ENCODE measurements around the gene GABRB2. TPM values are rescaled to one million over a fixed set of nuclear protein-coding genes. Genes with fewer than 3 reads are reported as not detected.

GABRB2 gene
- total RNA-seq, 2 donors from 2014 or later = not detected

- no peaks in the 10 kb centered on the region for H3K36me3 Mint-ChIP-seq (ENCODE audit: low read depth)
- no peaks in the 10 kb centered on the region for H3K27me3 Mint-ChIP-seq
- H3K4me3 Mint-ChIP-seq = no peak overlapping the region
- H3K27ac Mint-ChIP-seq = no peak overlapping the region
- no peaks in the 10 kb centered on the region for H3K9me3 ChIP-seq (ENCODE audit: control insufficient read depth, low read length, poor library complexity, severe bottlenecking)
- no peaks in the 10 kb centered on the region for H3K4me1 Mint-ChIP-seq
- ATAC-seq (no peak), DNase-seq (no peak)
Observed at GRCh38 chr5:161399996-161400562, 146.4 kb downstream of the GABRB2 start.

- H3K4me1 Mint-ChIP-seq = no peaks in the 10 kb centered on the region
- DNase-seq = no peak
- H3K27me3 Mint-ChIP-seq = no peaks in the 10 kb centered on the region
- no peak overlapping the region for H3K27ac Mint-ChIP-seq
- H3K4me3 Mint-ChIP-seq = no peak overlapping the region
- no peaks in the 10 kb centered on the region for H3K36me3 Mint-ChIP-seq (ENCODE audit: low read depth)
- no peak for ATAC-seq
- H3K9me3 ChIP-seq (ENCODE audit: control insufficient read depth, low read length, poor library complexity, severe bottlenecking) = no peaks in the 10 kb centered on the region
Observed at GRCh38 chr5:161397448-161397847, 149.1 kb downstream of the GABRB2 start.

- ATAC-seq (no peak), DNase-seq (no peak)
- Mint-ChIP-seq H3K4me1 (no peaks in the 10 kb centered on the region), H3K27ac (no peak overlapping the region), H3K27me3 (no peaks in the 10 kb centered on the region), H3K36me3 (ENCODE audit: low read depth) (no peaks in the 10 kb centered on the region), H3K4me3 (no peak overlapping the region)
- no peaks in the 10 kb centered on the region for H3K9me3 ChIP-seq (ENCODE audit: control insufficient read depth, low read length, poor library complexity, severe bottlenecking)
Observed at GRCh38 chr5:161396171-161396570, 150.4 kb downstream of the GABRB2 start.

- no peak overlapping the region for H3K4me3 Mint-ChIP-seq
- no peak overlapping the region for H3K27ac Mint-ChIP-seq
- DNase-seq (no peak), ATAC-seq (no peak)
- no peaks in the 10 kb centered on the region for H3K27me3 Mint-ChIP-seq
- no peaks in the 10 kb centered on the region for H3K4me1 Mint-ChIP-seq
- H3K36me3 Mint-ChIP-seq (ENCODE audit: low read depth) = no peaks in the 10 kb centered on the region
- no peaks in the 10 kb centered on the region for H3K9me3 ChIP-seq (ENCODE audit: control insufficient read depth, low read length, poor library complexity, severe bottlenecking)
Observed at GRCh38 chr5:161391724-161392123, 154.8 kb downstream of the GABRB2 start.

GRCh38 chr5:161391016-161391415, 155.5 kb downstream of the GABRB2 start:
- Mint-ChIP-seq H3K4me3 (no peak overlapping the region), H3K36me3 (ENCODE audit: low read depth) (no peaks in the 10 kb centered on the region), H3K27ac (no peak overlapping the region), H3K27me3 (no peaks in the 10 kb centered on the region), H3K4me1 (no peaks in the 10 kb centered on the region)
- H3K9me3 ChIP-seq (ENCODE audit: control insufficient read depth, low read length, poor library complexity, severe bottlenecking) = no peaks in the 10 kb centered on the region
- ATAC-seq (no peak), DNase-seq (no peak)

DNA sequence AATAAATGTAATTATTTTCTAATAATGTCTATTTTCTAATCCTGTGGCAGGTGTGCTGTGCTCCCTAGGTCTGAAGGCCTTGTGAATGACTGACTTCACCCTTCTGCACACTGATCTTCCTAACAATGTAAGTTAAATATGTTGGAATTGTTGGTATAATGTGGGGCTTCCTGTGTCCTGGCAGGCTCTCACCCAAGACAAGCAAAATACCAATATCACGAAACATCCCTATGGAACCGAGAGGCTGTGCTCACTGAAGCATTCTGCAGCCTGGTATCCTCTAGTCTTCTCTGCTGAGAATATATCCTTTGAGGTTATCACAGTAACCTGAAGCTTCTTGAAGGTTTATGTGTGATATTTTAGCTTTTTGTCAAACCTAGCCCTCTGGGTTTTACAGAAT, 159.4 kb downstream of the GABRB2 start:
- no peaks in the 10 kb centered on the region for H3K4me1 Mint-ChIP-seq
- H3K9me3 ChIP-seq (ENCODE audit: control insufficient read depth, low read length, poor library complexity, severe bottlenecking) = no peaks in the 10 kb centered on the region
- DNase-seq = no peak
- no peaks in the 10 kb centered on the region for H3K36me3 Mint-ChIP-seq (ENCODE audit: low read depth)
- ATAC-seq = no peak
- no peak overlapping the region for H3K4me3 Mint-ChIP-seq
- H3K27ac Mint-ChIP-seq = no peak overlapping the region
- no peaks in the 10 kb centered on the region for H3K27me3 Mint-ChIP-seq

DNA sequence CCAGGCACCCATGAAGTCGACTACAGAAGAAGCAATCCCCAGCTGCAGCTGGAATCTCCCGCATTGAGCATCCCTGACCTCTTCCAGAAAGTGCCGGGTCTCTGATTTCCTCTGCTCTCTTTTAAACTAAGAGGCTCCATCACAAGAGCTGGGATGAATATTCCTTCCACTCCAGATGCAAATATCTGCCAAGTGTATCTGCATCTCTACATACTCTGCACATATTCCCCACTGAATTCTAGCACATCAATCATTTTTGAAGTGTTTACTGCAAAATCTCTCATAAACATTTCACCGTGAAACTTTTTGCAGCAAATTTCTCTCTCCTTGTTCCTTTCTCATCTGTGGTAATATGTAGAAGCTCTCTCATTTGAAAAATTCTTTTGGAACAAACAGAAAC, 161.5 kb downstream of the GABRB2 start:
- H3K27me3 Mint-ChIP-seq = no peaks in the 10 kb centered on the region
- no peaks in the 10 kb centered on the region for H3K9me3 ChIP-seq (ENCODE audit: control insufficient read depth, low read length, poor library complexity, severe bottlenecking)
- DNase-seq (no peak), ATAC-seq (no peak)
- H3K36me3 Mint-ChIP-seq (ENCODE audit: low read depth) = no peaks in the 10 kb centered on the region
- H3K4me3 Mint-ChIP-seq = no peak overlapping the region
- no peaks in the 10 kb centered on the region for H3K4me1 Mint-ChIP-seq
- H3K27ac Mint-ChIP-seq = no peak overlapping the region

GRCh38 chr5:161382685-161383084, 163.8 kb downstream of the GABRB2 start:
- H3K4me3 Mint-ChIP-seq = no peak overlapping the region
- no peaks in the 10 kb centered on the region for H3K36me3 Mint-ChIP-seq (ENCODE audit: low read depth)
- H3K27me3 Mint-ChIP-seq = no peaks in the 10 kb centered on the region
- ATAC-seq = no peak
- no peaks in the 10 kb centered on the region for H3K9me3 ChIP-seq (ENCODE audit: control insufficient read depth, low read length, poor library complexity, severe bottlenecking)
- DNase-seq = no peak
- no peaks in the 10 kb centered on the region for H3K4me1 Mint-ChIP-seq
- H3K27ac Mint-ChIP-seq = no peak overlapping the region

- ATAC-seq = no peak
- no peaks in the 10 kb centered on the region for H3K36me3 Mint-ChIP-seq (ENCODE audit: low read depth)
- H3K9me3 ChIP-seq (ENCODE audit: control insufficient read depth, low read length, poor library complexity, severe bottlenecking) = no peaks in the 10 kb centered on the region
- H3K27me3 Mint-ChIP-seq = no peaks in the 10 kb centered on the region
- DNase-seq = no peak
- no peak overlapping the region for H3K27ac Mint-ChIP-seq
- no peak overlapping the region for H3K4me3 Mint-ChIP-seq
- H3K4me1 Mint-ChIP-seq = no peaks in the 10 kb centered on the region
Observed at GRCh38 chr5:161380486-161380885, 166.0 kb downstream of the GABRB2 start.

- Mint-ChIP-seq H3K36me3 (ENCODE audit: low read depth) (no peaks in the 10 kb centered on the region), H3K27me3 (no peaks in the 10 kb centered on the region), H3K4me1 (no peaks in the 10 kb centered on the region), H3K27ac (no peak overlapping the region), H3K4me3 (no peak overlapping the region)
- no peaks in the 10 kb centered on the region for H3K9me3 ChIP-seq (ENCODE audit: control insufficient read depth, low read length, poor library complexity, severe bottlenecking)
- ATAC-seq (no peak), DNase-seq (no peak)
Observed at GRCh38 chr5:161378701-161379100, 167.8 kb downstream of the GABRB2 start.

DNA sequence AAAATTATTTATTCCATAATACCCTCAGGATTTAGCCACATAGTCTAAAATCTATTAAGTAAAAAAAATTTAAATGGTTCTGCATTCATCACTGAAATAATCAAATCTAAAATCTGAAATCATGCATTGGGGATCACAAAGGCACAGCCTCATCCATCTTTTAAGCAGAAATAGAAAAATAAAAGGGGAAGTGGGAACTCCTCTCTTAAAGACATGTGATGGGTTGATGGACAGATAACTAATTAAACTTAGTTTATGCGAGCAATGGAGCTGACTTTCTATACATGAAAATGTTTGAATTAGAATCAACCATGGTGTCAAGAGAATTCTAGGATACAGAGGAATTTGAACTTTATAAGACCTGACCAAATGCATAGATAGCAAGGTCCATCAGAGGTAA, 170.5 kb downstream of the GABRB2 start:
- Mint-ChIP-seq H3K4me3 (no peak overlapping the region), H3K36me3 (ENCODE audit: low read depth) (no peaks in the 10 kb centered on the region), H3K27me3 (no peaks in the 10 kb centered on the region), H3K27ac (no peak overlapping the region), H3K4me1 (no peaks in the 10 kb centered on the region)
- ATAC-seq (no peak), DNase-seq (no peak)
- no peaks in the 10 kb centered on the region for H3K9me3 ChIP-seq (ENCODE audit: control insufficient read depth, low read length, poor library complexity, severe bottlenecking)

- Mint-ChIP-seq H3K4me1 (no peaks in the 10 kb centered on the region), H3K36me3 (ENCODE audit: low read depth) (no peaks in the 10 kb centered on the region), H3K4me3 (no peak overlapping the region), H3K27me3 (no peaks in the 10 kb centered on the region), H3K27ac (no peak overlapping the region)
- H3K9me3 ChIP-seq (ENCODE audit: control insufficient read depth, low read length, poor library complexity, severe bottlenecking) = no peaks in the 10 kb centered on the region
- DNase-seq = no peak
- ATAC-seq = no peak
Observed at GRCh38 chr5:161373345-161373707, 173.2 kb downstream of the GABRB2 start.

DNA sequence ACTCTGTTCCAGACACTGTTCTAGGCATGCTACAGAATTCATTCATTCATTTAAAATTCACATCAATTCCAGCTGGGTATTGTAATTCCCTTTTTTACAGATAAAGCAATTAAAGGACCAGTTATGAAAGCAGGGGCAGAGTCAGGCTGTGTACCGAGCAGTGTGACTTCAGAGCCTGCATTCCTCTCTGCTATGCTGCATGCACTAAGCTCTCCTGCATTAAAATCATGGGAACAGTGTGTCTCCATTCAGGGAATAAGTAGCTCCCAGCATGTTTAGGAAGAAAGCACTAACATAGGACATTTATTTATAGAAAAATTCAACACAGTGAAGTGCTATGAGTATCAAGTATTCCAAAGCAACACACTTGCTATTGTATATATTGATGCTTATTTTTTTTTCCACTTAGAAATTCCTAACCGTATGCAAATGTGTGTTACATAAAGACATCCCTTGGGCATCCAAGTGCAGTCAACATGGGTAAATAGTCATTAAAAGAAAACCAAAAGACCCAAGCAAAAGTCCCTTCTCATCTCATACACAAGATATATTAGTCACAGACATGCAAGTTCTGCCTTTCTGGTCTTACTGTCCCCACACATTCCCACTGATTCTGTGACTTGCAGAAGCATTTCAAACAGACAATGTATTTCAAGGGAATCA, 173.7 kb downstream of the GABRB2 start:
- Mint-ChIP-seq H3K27ac (no peak overlapping the region), H3K4me1 (no peaks in the 10 kb centered on the region)
- DNase-seq = no peak

DNA sequence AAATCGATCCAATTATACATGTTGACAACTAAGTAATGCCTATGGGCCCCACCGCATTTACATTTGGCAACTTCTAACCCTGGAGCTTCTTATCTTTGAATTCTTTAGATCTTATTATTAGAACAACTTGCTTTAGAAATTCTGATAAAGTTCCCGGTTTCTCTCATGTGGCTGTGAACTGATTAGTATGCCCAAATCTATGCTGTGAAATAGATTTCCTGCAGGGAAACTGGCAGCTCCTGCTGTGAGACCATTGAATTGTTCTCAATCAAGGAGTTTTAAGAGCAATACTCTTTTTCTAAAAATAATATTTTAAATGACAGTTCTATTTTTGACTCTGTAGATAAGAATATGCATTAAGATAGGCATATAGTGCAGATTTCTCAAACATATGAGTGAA, 177.5 kb downstream of the GABRB2 start:
- ATAC-seq (no peak), DNase-seq (no peak)
- Mint-ChIP-seq H3K4me1 (no peaks in the 10 kb centered on the region), H3K36me3 (ENCODE audit: low read depth) (no peaks in the 10 kb centered on the region), H3K27ac (no peak overlapping the region), H3K4me3 (no peak overlapping the region), H3K27me3 (no peaks in the 10 kb centered on the region)
- H3K9me3 ChIP-seq (ENCODE audit: control insufficient read depth, low read length, poor library complexity, severe bottlenecking) = no peaks in the 10 kb centered on the region

More for the DNA sequence above, 173.7 kb downstream of the GABRB2 start:
- ATAC-seq = no peak
- no peaks in the 10 kb centered on the region for H3K36me3 Mint-ChIP-seq (ENCODE audit: low read depth)
- H3K4me3 Mint-ChIP-seq = no peak overlapping the region
- H3K27me3 Mint-ChIP-seq = no peaks in the 10 kb centered on the region
- H3K9me3 ChIP-seq (ENCODE audit: control insufficient read depth, low read length, poor library complexity, severe bottlenecking) = no peaks in the 10 kb centered on the region
